Osteoblast (primary cell): ENCODE results near the gene CMKLR1. TPM values are rescaled to one million over a fixed set of nuclear protein-coding genes. Genes with fewer than 3 reads are reported as not detected.

Source experiments
- DNase-seq: peaks from one replicate; pipeline ENCODE4 v3.0.0; 2011; ENCODE audit warnings: low spot score, mixed read lengths; ENCODE audit not compliant: insufficient read length; ENCODE audit errors: missing footprints
- H2AFZ ChIP-seq: 2 replicates; pipeline ENCODE4 v1.6.0; 2011; ENCODE audit warnings: mild to moderate bottlenecking, low read length
- H3K27ac ChIP-seq: 2 replicates; pipeline ENCODE4 v1.5.1; 2011; ENCODE audit warnings: mild to moderate bottlenecking, low read depth, low read length, moderate library complexity
- H3K27me3 ChIP-seq: 2 replicates; pipeline ENCODE4 v1.6.0; 2012; ENCODE audit warnings: mild to moderate bottlenecking, control low read depth, inconsistent platforms, low read length, moderate library complexity; ENCODE audit not compliant: insufficient read depth
- H3K36me3 ChIP-seq: 2 replicates; pipeline ENCODE4 v1.5.1; 2011; ENCODE audit warnings: mild to moderate bottlenecking, low read length, control low read depth, moderate library complexity; ENCODE audit not compliant: insufficient read depth
- H3K4me1 ChIP-seq: 2 replicates; pipeline ENCODE4 v1.5.1; 2011; ENCODE audit warnings: mild to moderate bottlenecking, low read length, control low read depth, moderate library complexity; ENCODE audit not compliant: insufficient read depth
- H3K4me2 ChIP-seq: 2 replicates; pipeline ENCODE4 v1.6.0; 2011; ENCODE audit warnings: mild to moderate bottlenecking, low read length; ENCODE audit not compliant: insufficient read depth
- H3K4me3 ChIP-seq: fragments of 200-600 bp; sonication (generic); 3 replicates; pipeline ENCODE4 v1.5.1; 2012; ENCODE audit warnings: mild to moderate bottlenecking, low read length, inconsistent platforms; ENCODE audit not compliant: insufficient read depth
- H3K79me2 ChIP-seq: 2 replicates; pipeline ENCODE4 v1.6.0; 2012; ENCODE audit warnings: mild to moderate bottlenecking, low read length, control low read depth, inconsistent platforms; ENCODE audit not compliant: insufficient read depth
- H3K9me3 ChIP-seq: 2 replicates; pipeline ENCODE4 v1.5.1; 2011; ENCODE audit warnings: low read depth, low read length, control low read depth
- H4K20me1 ChIP-seq: 2 replicates; pipeline ENCODE4 v1.6.0; 2012; ENCODE audit warnings: mild to moderate bottlenecking, low read length, control low read depth; ENCODE audit not compliant: insufficient read depth
- CTCF ChIP-seq: IDR thresholded peaks from 2 replicates; pipeline ENCODE4 v1.5.1; 2011; ENCODE audit warnings: mild to moderate bottlenecking, low read depth, low read length, moderate library complexity; ENCODE audit errors: extremely low read depth
- total RNA-seq: library from RNA; depleted of rRNA; stranded (reverse); fragments of >200 nt; gene quantifications from 2 replicates; pipeline ENCODE4 v1.2.3, GENCODE V29; 2012

CMKLR1 gene
- total RNA-seq, 1 donor = 9.8 TPM

GRCh38 chr12:108302016-108302402 lies 37.1 kb downstream of the CMKLR1 start:
- Histone ChIP-seq H3K36me3 (no peaks in the 10 kb centered on the region), H3K79me2 (no peaks in the 10 kb centered on the region), H3K27me3 (no peaks in the 10 kb centered on the region), H3K4me2 (no peak overlapping the region), H3K27ac (no peak overlapping the region), H4K20me1 (no peaks in the 10 kb centered on the region), H3K4me3 (no peak overlapping the region), H2AFZ (no peak overlapping the region), H3K9me3 (no peaks in the 10 kb centered on the region), H3K4me1 (peaks cover 46% of the 10 kb centered on the region)
- no peak for TF ChIP-seq CTCF
- no peak for DNase-seq

GRCh38 chr12:108301346-108301745 lies 37.8 kb downstream of the CMKLR1 start:
- Histone ChIP-seq H3K27ac (no peak overlapping the region), H3K27me3 (no peaks in the 10 kb centered on the region), H3K36me3 (no peaks in the 10 kb centered on the region), H3K4me2 (no peak overlapping the region), H3K4me3 (no peak overlapping the region), H2AFZ (no peak overlapping the region), H3K4me1 (peaks cover 39% of the 10 kb centered on the region), H3K9me3 (no peaks in the 10 kb centered on the region), H3K79me2 (no peaks in the 10 kb centered on the region), H4K20me1 (no peaks in the 10 kb centered on the region)
- DNase-seq = no peak
- TF ChIP-seq CTCF = no peak

GRCh38 chr12:108299980-108300696 lies 39.0 kb downstream of the CMKLR1 start:
- Histone ChIP-seq H3K79me2 (no peaks in the 10 kb centered on the region), H3K4me3 (no peak overlapping the region), H3K4me1 (peaks cover 29% of the 10 kb centered on the region), H3K36me3 (no peaks in the 10 kb centered on the region), H3K27ac (no peak overlapping the region), H4K20me1 (peaks cover 4% of the 10 kb centered on the region), H3K4me2 (no peak overlapping the region), H3K27me3 (no peaks in the 10 kb centered on the region), H2AFZ (no peak overlapping the region), H3K9me3 (no peaks in the 10 kb centered on the region)
- TF ChIP-seq CTCF = no peak
- no peak for DNase-seq

- no peak for DNase-seq
- Histone ChIP-seq H3K4me1 (peaks cover 23% of the 10 kb centered on the region), H3K79me2 (no peaks in the 10 kb centered on the region), H3K36me3 (no peaks in the 10 kb centered on the region), H4K20me1 (peaks cover 4% of the 10 kb centered on the region), H3K9me3 (no peaks in the 10 kb centered on the region), H3K27me3 (no peaks in the 10 kb centered on the region), H2AFZ (no peak overlapping the region), H3K27ac (no peak overlapping the region), H3K4me2 (no peak overlapping the region), H3K4me3 (no peak overlapping the region)
- no peak for TF ChIP-seq CTCF
These were observed 39.6 kb downstream of the CMKLR1 start for GRCh38 chr12:108299516-108299915.
